Measurements from ENCODE around the gene IGSF21.

IGSF21 gene

GRCh38 chr1:18126616-18127015 is 19.0 kb downstream of the IGSF21 start:
- TF ChIP-seq REST (IDR thresholded peaks at IDR 0.05; ENCODE audit: insufficient replicate concordance, low read depth) (no peak), POLR2AphosphoS5 (IDR thresholded peaks at IDR 0.05; ENCODE audit: low read depth) (no peak), SPI1 (IDR thresholded peaks at IDR 0.05; ENCODE audit: borderline replicate concordance, low read depth) (no peak), CTCF (IDR thresholded peaks at IDR 0.05; ENCODE audit: insufficient read depth, low read length) (no peak), GABPA (IDR thresholded peaks at IDR 0.05; ENCODE audit: low read depth) (no peak)
- Histone ChIP-seq H3K4me3 (replicated peaks; ENCODE audit: insufficient read depth, low read length) (no peak overlapping the region), H3K27me3 (ENCODE audit: insufficient read depth, poor library complexity, severe bottlenecking) (no peaks in the 10 kb centered on the region), H3K27ac (replicated peaks) (no peak overlapping the region)
- no peak for DNase-seq (ENCODE audit: low read depth in 1 of 2, low spot score in 1 of 2)

- H3K27ac ChIP-seq (replicated peaks): no peak overlapping the region
- no peak overlapping the region for H3K4me3 ChIP-seq (replicated peaks; ENCODE audit: insufficient read depth, low read length)
- TF ChIP-seq SPI1 (IDR thresholded peaks at IDR 0.05; ENCODE audit: borderline replicate concordance, low read depth) (no peak), REST (IDR thresholded peaks at IDR 0.05; ENCODE audit: insufficient replicate concordance, low read depth) (no peak), GABPA (IDR thresholded peaks at IDR 0.05; ENCODE audit: low read depth) (no peak), CTCF (IDR thresholded peaks at IDR 0.05; ENCODE audit: insufficient read depth, low read length) (no peak), POLR2AphosphoS5 (IDR thresholded peaks at IDR 0.05; ENCODE audit: low read depth) (no peak)
- no peaks in the 10 kb centered on the region for H3K27me3 ChIP-seq (ENCODE audit: insufficient read depth, poor library complexity, severe bottlenecking)
- no peak for DNase-seq (ENCODE audit: low read depth in 1 of 2, low spot score in 1 of 2)
Observed at GRCh38 chr1:18128298-18128697, 20.7 kb downstream of the IGSF21 start.

- DNase-seq (ENCODE audit: low read depth in 1 of 2, low spot score in 1 of 2): no peak
- Histone ChIP-seq H3K27me3 (ENCODE audit: insufficient read depth, poor library complexity, severe bottlenecking) (no peaks in the 10 kb centered on the region), H3K4me3 (replicated peaks; ENCODE audit: insufficient read depth, low read length) (no peak overlapping the region), H3K27ac (replicated peaks) (no peak overlapping the region)
- TF ChIP-seq REST (IDR thresholded peaks at IDR 0.05; ENCODE audit: insufficient replicate concordance, low read depth) (no peak), POLR2AphosphoS5 (IDR thresholded peaks at IDR 0.05; ENCODE audit: low read depth) (no peak), CTCF (IDR thresholded peaks at IDR 0.05; ENCODE audit: insufficient read depth, low read length) (no peak), SPI1 (IDR thresholded peaks at IDR 0.05; ENCODE audit: borderline replicate concordance, low read depth) (no peak), GABPA (IDR thresholded peaks at IDR 0.05; ENCODE audit: low read depth) (no peak)
Observed at GRCh38 chr1:18130356-18130755, 22.8 kb downstream of the IGSF21 start.
